GM19395 (cell line): Measurements from ENCODE around the gene CELF4.

Experiments used
- ATAC-seq: cut with Tn5 transposase; IDR thresholded peaks from one replicate; pipeline ENCODE4 v1.9.1; 2021; ENCODE audit warnings: mild to moderate bottlenecking, moderate library complexity; ENCODE audit not compliant: unreplicated experiment

The CELF4 gene

GRCh38 chr18:37548679-37549289, 16.8 kb downstream of the CELF4 start:
- no peak for ATAC-seq

GRCh38 chr18:37547196-37547827, 18.3 kb downstream of the CELF4 start:
- ATAC-seq = no peak

GRCh38 chr18:37546651-37547050, 18.9 kb downstream of the CELF4 start:
- ATAC-seq = no peak

- ATAC-seq = no peak
Measured at GRCh38 chr18:37546272-37546537, 19.4 kb downstream of the CELF4 start.

GRCh38 chr18:37545461-37546271, 19.9 kb downstream of the CELF4 start:
- ATAC-seq = no peak

- no peak for ATAC-seq
Measured at GRCh38 chr18:37544713-37545112, 20.9 kb downstream of the CELF4 start.

GRCh38 chr18:37544217-37544616, 21.4 kb downstream of the CELF4 start:
- no peak for ATAC-seq

GRCh38 chr18:37543321-37543720, 22.3 kb downstream of the CELF4 start:
- no peak for ATAC-seq

GRCh38 chr18:37541517-37541916, 24.1 kb downstream of the CELF4 start:
- ATAC-seq = no peak

- no peak for ATAC-seq
Measured at GRCh38 chr18:37540424-37541138, 25.0 kb downstream of the CELF4 start.

- no peak for ATAC-seq
Measured at GRCh38 chr18:37539236-37539635, 26.4 kb downstream of the CELF4 start.

GRCh38 chr18:37538526-37539205, 26.9 kb downstream of the CELF4 start:
- ATAC-seq = no peak

GRCh38 chr18:37537868-37538525, 27.6 kb downstream of the CELF4 start:
- ATAC-seq = peak; percentile 83

- no peak for ATAC-seq
Measured at GRCh38 chr18:37536656-37537055, 28.9 kb downstream of the CELF4 start.

GRCh38 chr18:37535968-37536367, 29.6 kb downstream of the CELF4 start:
- ATAC-seq = no peak

- ATAC-seq = no peak
Measured at GRCh38 chr18:37534627-37535026, 31.0 kb downstream of the CELF4 start.

GRCh38 chr18:37533647-37534584, 31.7 kb downstream of the CELF4 start:
- no peak for ATAC-seq

GRCh38 chr18:37532917-37533316, 32.7 kb downstream of the CELF4 start:
- ATAC-seq = no peak

- no peak for ATAC-seq
Measured at GRCh38 chr18:37529863-37530262, 35.7 kb downstream of the CELF4 start.
